Naive thymus-derived CD4-positive, alpha-beta T cell (primary cell): Measurements from ENCODE around the gene PEX1. TPM values are rescaled to one million over a fixed set of nuclear protein-coding genes. Genes with fewer than 3 reads are reported as not detected.
"Not testable (repeated sequence)": the region's sequence is repeated elsewhere in the genome, so short reads cannot be mapped to it uniquely, and the experiment has no call there.

Source experiments
- ATAC-seq: fragments of 150-1000 bp; cut with Tn5 transposase; 2 replicates; pipeline ENCODE4 v1.10.0; 2021; ENCODE audit warnings: mild to moderate bottlenecking, moderate library complexity
- CTCF ChIA-PET: fragments of 350-600 bp; sonication (Branson Sonifier 250); formaldehyde crosslinking; loops from one replicate; lab custom pipeline; 2021; ENCODE audit warnings: antibody characterized with exemption; lab: Charles Lee
- POLR2A ChIA-PET: fragments of 350-600 bp; sonication (Branson Sonifier 250); formaldehyde crosslinking; loops from one replicate; lab custom pipeline; 2021; ENCODE audit warnings: antibody characterized with exemption, inconsistent platforms; lab: Charles Lee
- DNase-seq, 9 donors: peaks; one replicate each; pipeline versions ENCODE4 v3.0.0 to v3.0.0-alpha.2; 2020 to 2022; ENCODE audit warnings: mixed read lengths in 1 of 9
- H3K27ac ChIP-seq: one replicate; pipeline ENCODE4 v1.7.0; 2013; ENCODE audit warnings: mild to moderate bottlenecking, low read depth, low read length, moderate library complexity
- H3K27me3 ChIP-seq, 2 donors: one replicate each; pipeline ENCODE4 v1.7.0; 2013; ENCODE audit warnings: low read length in 2 of 2, mild to moderate bottlenecking in 2 of 2, moderate library complexity in 2 of 2; ENCODE audit not compliant: control insufficient read depth in 2 of 2, insufficient read depth in 2 of 2
- H3K36me3 ChIP-seq, 3 experiments: 1 replicate in 2 of 3; 2 replicates in 1 of 3; pipeline ENCODE4 v1.7.0; 2013; ENCODE audit warnings: low read length in 3 of 3, mild to moderate bottlenecking in 3 of 3, moderate library complexity in 1 of 3; ENCODE audit not compliant: insufficient read depth in 3 of 3, control insufficient read depth in 2 of 3
- H3K4me1 ChIP-seq, 2 donors: one replicate each; pipeline ENCODE4 v1.7.0; 2013; ENCODE audit warnings: low read length in 2 of 2, mild to moderate bottlenecking in 2 of 2, moderate library complexity in 1 of 2; ENCODE audit not compliant: control insufficient read depth in 2 of 2, insufficient read depth in 2 of 2
- H3K4me3 ChIP-seq: 2 replicates; pipeline ENCODE4 v1.7.0; 2013; ENCODE audit warnings: mild to moderate bottlenecking, low read length
- H3K9me3 ChIP-seq, 3 experiments: 1 replicate in 2 of 3; 2 replicates in 1 of 3; pipeline ENCODE4 v1.7.0; 2013; ENCODE audit warnings: low read length in 3 of 3; ENCODE audit not compliant: control insufficient read depth in 2 of 3
- H3K27ac Mint-ChIP-seq, 9 donors: one replicate each; pipeline ENCODE4 v1.8.0; 2020 to 2022; ENCODE audit warnings: mixed read lengths in 9 of 9, mild to moderate bottlenecking in 8 of 9, moderate library complexity in 5 of 9, inconsistent platforms in 2 of 9
- H3K27me3 Mint-ChIP-seq, 5 donors: one replicate each; pipeline ENCODE4 v1.8.0; 2021 to 2022; ENCODE audit warnings: mixed read lengths in 5 of 5, mild to moderate bottlenecking in 1 of 5
- H3K36me3 Mint-ChIP-seq, 5 donors: one replicate each; pipeline ENCODE4 v1.8.0; 2020 to 2022; ENCODE audit warnings: mixed read lengths in 5 of 5, mild to moderate bottlenecking in 3 of 5, inconsistent platforms in 1 of 5
- H3K4me1 Mint-ChIP-seq, 7 donors: one replicate each; pipeline ENCODE4 v1.8.0; 2020 to 2022; ENCODE audit warnings: mixed read lengths in 7 of 7, mild to moderate bottlenecking in 3 of 7, inconsistent platforms in 1 of 7
- H3K4me3 Mint-ChIP-seq, 10 donors: one replicate each; pipeline ENCODE4 v1.8.0; 2020 to 2022; ENCODE audit warnings: mild to moderate bottlenecking in 10 of 10, mixed read lengths in 10 of 10, moderate library complexity in 6 of 10, inconsistent platforms in 2 of 10
- H3K9me3 Mint-ChIP-seq, 11 donors: one replicate each; pipeline ENCODE4 v1.8.0; 2020 to 2022; ENCODE audit warnings: mixed read lengths in 11 of 11, mild to moderate bottlenecking in 4 of 11, inconsistent platforms in 1 of 11, moderate library complexity in 1 of 11
- intact Hi-C, 2 donors: fragments of 100-400 bp; cut with micrococcal nuclease; formaldehyde crosslinking; loops; one replicate each; pipeline ENCODE4 v1.15.1; 2023
- polyA plus RNA-seq, 2 donors: library from polyadenylated mRNA; unstranded; fragments of 300-500 nt; fragmentation: Illumina TruSeq; gene quantifications; one replicate each; pipeline ENCODE4 v1.2.3, GENCODE V29; 2021
- total RNA-seq, 6 experiments: library from RNA in 5 of 6; stranded (reverse) in 5 of 6; gene quantifications; 1 replicate in 5 of 6; 2 replicates in 1 of 6; pipeline ENCODE4 v1.2.3 and lab custom pipeline; 2021 to 2026

The PEX1 gene
- total and polyA plus RNA-seq, 7 experiments from 2014 or later = 9.7 to 43.3 (median 23.1) TPM

DNA sequence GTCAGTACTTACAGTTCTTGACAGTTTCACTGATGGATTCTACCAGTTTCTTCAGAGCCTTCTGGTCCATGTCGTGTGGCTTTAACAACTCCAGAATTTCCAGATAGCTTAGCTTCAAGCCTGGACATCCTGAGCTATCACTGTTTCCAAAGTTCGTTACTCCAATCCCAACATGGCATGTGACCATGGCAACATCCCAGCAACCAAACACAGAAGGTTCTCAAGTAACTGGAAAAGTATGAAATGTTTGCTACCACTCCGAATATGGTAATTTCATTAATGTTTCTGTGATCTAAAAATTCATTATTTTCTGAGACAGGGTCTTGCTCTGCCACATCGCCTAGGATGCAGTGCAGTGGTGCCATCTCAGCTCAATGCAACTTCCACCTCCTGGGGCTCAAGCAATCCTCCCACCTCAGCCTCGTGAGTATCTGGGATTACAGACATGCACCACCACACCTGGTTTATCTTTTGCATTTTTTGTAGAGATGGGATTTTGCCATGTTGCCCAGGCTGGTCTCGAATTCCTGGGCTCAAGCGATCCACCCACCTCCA lies 29.6 kb upstream of the PEX1 start:
- Mint-ChIP-seq H3K27me3 (no peaks in the 10 kb centered on the region), H3K36me3 (peaks cover 0 to 5% (median 2%) of the 10 kb centered on the region in 5 donors), H3K4me1 (no peaks in the 10 kb centered on the region), H3K9me3 (no peaks in the 10 kb centered on the region), H3K27ac (peak overlapping the region in 3 of 9 donors; percentile 26 to 54 (median 52)), H3K4me3 (no peak overlapping the region)
- no peak overlapping the region for H3K4me3 ChIP-seq
- H3K4me1 ChIP-seq = no peaks in the 10 kb centered on the region
- ChIA-PET CTCF (no interaction called here), POLR2A (no interaction called here)
- H3K36me3 ChIP-seq = peaks cover 0 to 14% (median 4%) of the 10 kb centered on the region in 3 experiments
- H3K27me3 ChIP-seq = no peaks in the 10 kb centered on the region
- DNase-seq (no peak), ATAC-seq (no peak)
- intact Hi-C loops = no loop called here
- no peak overlapping the region for H3K27ac ChIP-seq
- no peaks in the 10 kb centered on the region for H3K9me3 ChIP-seq

DNA sequence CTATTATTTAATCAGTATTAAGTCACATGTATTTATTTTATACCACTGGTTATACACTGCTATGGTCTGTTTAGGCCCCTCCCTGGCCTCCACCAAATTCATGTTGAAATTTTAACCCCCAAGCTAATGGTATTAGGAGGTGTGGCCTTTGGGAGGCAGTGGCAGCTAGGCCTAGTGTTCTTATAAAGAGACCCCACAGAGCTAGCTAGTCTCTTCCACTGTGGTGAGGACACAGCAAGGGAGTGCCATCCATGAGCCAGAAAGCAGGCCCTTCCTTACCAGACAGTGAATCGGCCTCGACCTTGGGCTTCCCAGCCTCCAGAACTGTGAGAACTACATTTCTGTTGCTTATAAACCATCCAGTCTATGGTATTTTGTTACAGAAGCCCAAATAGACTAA lies 28.9 kb upstream of the PEX1 start:
- CTCF ChIA-PET = no interaction called here
- DNase-seq (no peak), ATAC-seq (no peak)
- Histone ChIP-seq H3K9me3 (no peaks in the 10 kb centered on the region), H3K4me1 (no peaks in the 10 kb centered on the region), H3K36me3 (peaks cover 0 to 9% (median 4%) of the 10 kb centered on the region in 3 experiments), H3K27ac (no peak overlapping the region), H3K27me3 (no peaks in the 10 kb centered on the region), H3K4me3 (no peak overlapping the region)
- intact Hi-C loops = no loop called here
- no peak overlapping the region for H3K4me3 Mint-ChIP-seq
- H3K36me3 Mint-ChIP-seq = peaks cover 0 to 5% (median 2%) of the 10 kb centered on the region in 5 donors
- no peaks in the 10 kb centered on the region for H3K9me3 Mint-ChIP-seq
- H3K4me1 Mint-ChIP-seq = no peaks in the 10 kb centered on the region
- POLR2A ChIA-PET = no interaction called here
- H3K27me3 Mint-ChIP-seq = no peaks in the 10 kb centered on the region
- peak overlapping the region in 2 of 9 donors; percentile 43 to 62 for H3K27ac Mint-ChIP-seq

DNA sequence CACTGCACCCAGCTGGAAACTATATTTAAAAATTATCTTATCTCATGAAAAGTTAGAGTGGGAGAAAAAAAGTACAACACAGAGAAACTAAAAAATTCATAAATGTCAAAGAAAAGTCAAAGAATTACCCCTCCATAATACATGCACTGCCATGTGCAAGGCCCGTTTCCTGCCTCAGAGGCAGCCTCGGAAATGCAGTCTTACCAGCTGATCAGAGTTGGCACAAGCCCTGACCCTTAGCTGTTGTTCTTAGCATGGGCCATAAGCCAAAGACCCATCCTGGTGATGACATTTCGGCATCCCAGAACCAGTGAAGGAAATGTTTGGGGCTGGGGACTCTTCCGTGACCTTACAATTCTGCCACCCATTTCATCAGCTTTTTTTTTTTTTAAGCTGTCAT lies 21.9 kb upstream of the PEX1 start:
- CTCF ChIA-PET = no interaction called here
- H3K27me3 Mint-ChIP-seq = peaks cover 0 to 6% (median 0%) of the 10 kb centered on the region in 5 donors

DNA sequence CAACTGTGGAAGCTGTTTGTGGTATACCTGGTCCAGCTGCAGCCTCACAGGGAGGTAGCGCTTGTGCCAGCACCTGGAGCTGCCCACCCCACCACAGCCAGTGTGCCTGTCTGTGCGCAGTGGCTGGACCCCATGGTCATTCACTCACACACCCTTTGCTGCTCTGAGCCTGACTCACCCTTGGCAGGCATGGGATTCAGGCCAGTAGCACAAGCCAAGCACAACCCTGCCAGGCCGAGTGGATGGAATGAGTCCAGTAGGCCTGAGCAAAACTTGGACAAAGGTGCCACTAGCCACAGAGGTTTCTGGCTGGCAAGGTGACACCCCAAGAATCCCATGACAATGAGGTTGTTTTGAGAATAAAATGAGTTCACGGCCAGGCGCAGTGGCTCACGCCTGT lies 19.3 kb upstream of the PEX1 start:
- ATAC-seq (no peak), DNase-seq (no peak)
- Mint-ChIP-seq H3K27me3 (peaks cover 0 to 6% (median 0%) of the 10 kb centered on the region in 5 donors), H3K36me3 (no peaks in the 10 kb centered on the region), H3K27ac (no peak overlapping the region), H3K4me1 (no peaks in the 10 kb centered on the region), H3K9me3 (peaks cover 0 to 3% (median 0%) of the 10 kb centered on the region in 11 donors), H3K4me3 (no peak overlapping the region)
- ChIA-PET CTCF (no interaction called here), POLR2A (no interaction called here)
- no peaks in the 10 kb centered on the region for H3K27me3 ChIP-seq
- H3K36me3 ChIP-seq = no peaks in the 10 kb centered on the region
- no peaks in the 10 kb centered on the region for H3K4me1 ChIP-seq
- no peaks in the 10 kb centered on the region for H3K9me3 ChIP-seq
- intact Hi-C loops = no loop called here
- H3K4me3 ChIP-seq = no peak overlapping the region
- no peak overlapping the region for H3K27ac ChIP-seq

More for the DNA sequence above, 21.9 kb upstream of the PEX1 start:
- no peaks in the 10 kb centered on the region for H3K36me3 Mint-ChIP-seq
- Histone ChIP-seq H3K27me3 (no peaks in the 10 kb centered on the region), H3K4me1 (no peaks in the 10 kb centered on the region), H3K4me3 (no peak overlapping the region), H3K9me3 (no peaks in the 10 kb centered on the region), H3K36me3 (no peaks in the 10 kb centered on the region), H3K27ac (no peak overlapping the region)
- intact Hi-C loops = no loop called here
- H3K9me3 Mint-ChIP-seq = no peaks in the 10 kb centered on the region
- no peak overlapping the region for H3K27ac Mint-ChIP-seq
- ATAC-seq (no peak), DNase-seq (no peak)
- no peaks in the 10 kb centered on the region for H3K4me1 Mint-ChIP-seq
- no peak overlapping the region for H3K4me3 Mint-ChIP-seq
- POLR2A ChIA-PET = interaction anchor here (1.2 kb wide), 1 partner anchor 22 kb away, joined by 3 read pairs; the partner anchor contains the start of genes PEX1 and RBM48

DNA sequence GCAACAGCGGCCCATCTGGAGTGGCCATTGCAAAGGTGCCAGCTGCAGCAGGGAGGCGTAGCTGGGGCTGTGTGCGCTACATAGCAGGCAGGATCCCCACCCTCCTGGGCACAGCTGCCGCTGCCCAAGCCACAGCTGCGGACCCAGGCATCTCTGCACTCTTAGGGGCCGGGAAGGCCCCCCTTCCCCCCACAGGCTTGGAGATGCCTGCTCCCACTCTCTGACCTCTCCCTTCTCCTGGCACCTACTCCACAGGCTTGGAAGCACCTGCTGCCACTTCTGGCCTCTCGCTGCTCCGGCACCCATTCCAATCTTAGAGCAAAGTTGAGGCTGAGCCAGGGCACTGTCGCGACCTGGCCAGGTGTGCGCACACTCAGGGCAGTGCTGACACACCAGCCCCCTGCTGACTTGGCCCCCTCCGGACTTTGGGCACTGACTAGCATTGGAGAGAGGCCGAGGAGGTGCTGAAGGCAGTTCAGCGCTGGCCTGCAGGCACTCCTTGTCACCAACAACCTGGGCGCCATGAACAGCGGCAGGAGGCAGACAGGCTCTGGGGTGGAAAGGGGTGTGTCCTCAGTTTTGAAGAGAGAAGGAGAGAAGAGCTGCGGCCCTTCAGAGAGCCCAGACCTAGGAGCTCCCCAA lies 18.7 kb upstream of the PEX1 start:
- ATAC-seq = no peak

DNA sequence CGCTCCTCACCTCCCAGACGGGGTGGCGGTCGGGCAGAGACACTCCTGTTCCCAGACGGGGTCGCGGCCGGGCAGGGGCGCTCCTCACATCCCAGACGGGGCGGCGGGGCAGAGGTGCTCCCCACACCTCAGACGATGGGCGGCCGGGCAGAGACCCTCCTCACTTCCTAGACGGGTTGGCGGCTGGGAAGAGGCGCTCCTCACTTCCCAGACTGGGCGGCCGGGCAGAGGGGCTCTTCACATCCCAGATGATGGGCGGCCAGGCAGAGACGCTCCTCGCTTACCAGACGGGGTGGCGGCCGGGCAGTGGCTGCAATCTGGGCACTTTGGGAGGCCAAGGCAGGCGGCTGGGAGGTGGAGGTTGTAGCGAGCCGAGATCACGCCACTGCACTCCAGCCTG lies 16.8 kb upstream of the PEX1 start:
- intact Hi-C loops, DNase-seq, H3K36me3 ChIP-seq, H3K27ac Mint-ChIP-seq, H3K4me1 Mint-ChIP-seq, ATAC-seq, H3K9me3 ChIP-seq, CTCF ChIA-PET, H3K27ac ChIP-seq, H3K9me3 Mint-ChIP-seq, H3K4me3 Mint-ChIP-seq, H3K27me3 Mint-ChIP-seq, POLR2A ChIA-PET, H3K27me3 ChIP-seq, H3K36me3 Mint-ChIP-seq, H3K4me3 ChIP-seq, H3K4me1 ChIP-seq: not testable (repeated sequence)

More for the DNA sequence above, 18.7 kb upstream of the PEX1 start:
- DNase-seq = no peak
- no peak overlapping the region for H3K27ac Mint-ChIP-seq
- no peaks in the 10 kb centered on the region for H3K36me3 Mint-ChIP-seq
- Histone ChIP-seq H3K36me3 (no peaks in the 10 kb centered on the region), H3K9me3 (no peaks in the 10 kb centered on the region), H3K27me3 (no peaks in the 10 kb centered on the region), H3K27ac (no peak overlapping the region), H3K4me1 (no peaks in the 10 kb centered on the region), H3K4me3 (no peak overlapping the region)
- POLR2A ChIA-PET = no interaction called here
- H3K27me3 Mint-ChIP-seq = peaks cover 0 to 7% (median 0%) of the 10 kb centered on the region in 5 donors
- intact Hi-C loops = no loop called here
- CTCF ChIA-PET = no interaction called here
- no peaks in the 10 kb centered on the region for H3K4me1 Mint-ChIP-seq
- peaks cover 0 to 4% (median 0%) of the 10 kb centered on the region in 11 donors for H3K9me3 Mint-ChIP-seq
- H3K4me3 Mint-ChIP-seq = no peak overlapping the region

DNA sequence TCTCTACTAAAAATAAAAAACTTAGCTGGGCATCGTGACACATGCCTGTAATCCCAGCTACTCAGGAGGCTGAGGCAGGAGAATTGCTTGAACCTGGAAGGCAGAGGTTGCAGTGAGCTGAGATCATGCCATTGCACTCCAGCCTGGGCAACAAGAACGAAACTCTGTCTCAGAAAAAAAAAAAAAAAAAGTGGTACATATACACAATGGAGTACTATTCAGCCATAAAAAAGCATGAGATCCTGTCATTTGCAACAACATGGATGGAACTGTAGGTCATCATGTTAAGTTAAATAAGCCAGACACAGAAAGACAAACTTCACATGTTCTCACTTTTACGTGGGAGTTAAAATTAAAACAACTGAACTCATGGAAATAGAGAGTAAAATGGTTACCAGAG lies 15.2 kb upstream of the PEX1 start:
- H3K4me1 ChIP-seq, ATAC-seq, intact Hi-C loops, DNase-seq, H3K27ac Mint-ChIP-seq, H3K27ac ChIP-seq, H3K27me3 ChIP-seq, H3K9me3 ChIP-seq, H3K27me3 Mint-ChIP-seq, H3K9me3 Mint-ChIP-seq, H3K4me1 Mint-ChIP-seq, H3K4me3 ChIP-seq, H3K36me3 Mint-ChIP-seq, H3K4me3 Mint-ChIP-seq: not testable (repeated sequence)
- POLR2A ChIA-PET = interaction anchor here (0.6 kb wide), 1 partner anchor 44 kb away, joined by 5 read pairs; no protein-coding TSS in a partner anchor
- CTCF ChIA-PET = interaction anchor here (0.7 kb wide), 1 partner anchor 88 kb away, joined by 3 read pairs; no protein-coding TSS in a partner anchor
- peaks cover 0 to 11% (median 0%) of the 10 kb centered on the region in 3 experiments for H3K36me3 ChIP-seq
